ENCODE results near the gene PSEN2. TPM values are rescaled to one million over a fixed set of nuclear protein-coding genes. Genes with fewer than 3 reads are reported as not detected.

PSEN2 gene
- total and polyA plus RNA-seq, 2 donors (not counting 1 experiment from before 2014, with no cell fraction given): 15.8 to 26.0 TPM

DNA sequence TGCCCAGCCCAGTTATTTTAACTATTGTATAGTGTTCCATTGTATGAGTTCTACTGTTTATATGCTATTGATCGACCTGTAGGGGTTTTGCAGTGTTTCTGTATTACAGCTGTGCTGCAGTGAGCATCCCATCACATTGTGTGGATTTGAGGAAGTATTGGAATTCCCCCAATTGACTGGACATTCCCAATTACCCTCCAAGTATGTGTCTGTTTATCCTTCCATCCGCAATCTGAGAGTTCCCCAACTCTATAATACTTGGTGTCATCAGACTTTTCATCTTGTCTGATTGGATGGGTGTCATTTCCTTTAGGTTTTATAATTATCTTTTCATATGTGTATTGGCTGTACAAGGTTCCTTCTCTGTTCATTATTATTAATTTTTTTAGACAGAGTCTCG, 27.8 kb downstream of the PSEN2 start:
- Histone ChIP-seq H3K9me3 (ENCODE audit: control extremely low read depth in 1 of 3, control insufficient read depth in 2 of 3, insufficient read depth in 1 of 3, low read length in 2 of 3) (no peaks in the 10 kb centered on the region), H3K9ac (ENCODE audit: low read length) (no peak overlapping the region), H3K4me2 (replicated peaks; ENCODE audit: low read depth, low read length, poor library complexity, severe bottlenecking) (no peak overlapping the region), H2AFZ (ENCODE audit: insufficient read depth, low read depth, low read length, poor library complexity, severe bottlenecking) (no peak overlapping the region), H3K27ac (ENCODE audit: low read length in 2 of 2) (no peak overlapping the region), H3K36me3 (replicated peaks in 1 of 2; ENCODE audit: control extremely low read depth in 1 of 2, control insufficient read depth in 1 of 2, extremely low read depth in 1 of 2, insufficient read depth in 2 of 2, low read length in 1 of 2) (peaks cover 3 to 5% of the 10 kb centered on the region in 2 experiments), H3K4me3 (ENCODE audit: control extremely low read depth in 1 of 5, extremely low read depth in 1 of 5, insufficient read depth in 1 of 5, low read depth in 2 of 5, low read length in 4 of 5) (no peak overlapping the region), H3K4me1 (ENCODE audit: control insufficient read depth in 2 of 2, insufficient read depth in 2 of 2, low read length in 2 of 2) (no peaks in the 10 kb centered on the region), H3K27me3 (replicated peaks in 1 of 4; ENCODE audit: control extremely low read depth in 1 of 4, control insufficient read depth in 3 of 4, insufficient read depth in 4 of 4, low read length in 3 of 4) (no peaks in the 10 kb centered on the region), H4K20me1 (ENCODE audit: control insufficient read depth, insufficient read depth, low read length, poor library complexity, severe bottlenecking) (no peaks in the 10 kb centered on the region), H3K79me2 (ENCODE audit: control insufficient read depth, insufficient read depth, low read length) (no peaks in the 10 kb centered on the region)
- Mint-ChIP-seq H3K27me3 (no peaks in the 10 kb centered on the region), H3K4me1 (no peaks in the 10 kb centered on the region), H3K9me3 (ENCODE audit: insufficient read depth) (no peaks in the 10 kb centered on the region), H3K4me3 (no peak overlapping the region), H3K27ac (no peak overlapping the region)
- no peak for DNase-seq
- CTCF ChIA-PET: no interaction called here
- POLR2A ChIA-PET: no interaction called here
- ATAC-seq (ENCODE audit: low read depth): no peak
- 100% methylated on average over 1 of the region's 3 CpGs for WGBS (ENCODE audit: insufficient coverage)
- intact Hi-C loops (cut with micrococcal nuclease): no loop called here
- TF ChIP-seq, protein P1, sequence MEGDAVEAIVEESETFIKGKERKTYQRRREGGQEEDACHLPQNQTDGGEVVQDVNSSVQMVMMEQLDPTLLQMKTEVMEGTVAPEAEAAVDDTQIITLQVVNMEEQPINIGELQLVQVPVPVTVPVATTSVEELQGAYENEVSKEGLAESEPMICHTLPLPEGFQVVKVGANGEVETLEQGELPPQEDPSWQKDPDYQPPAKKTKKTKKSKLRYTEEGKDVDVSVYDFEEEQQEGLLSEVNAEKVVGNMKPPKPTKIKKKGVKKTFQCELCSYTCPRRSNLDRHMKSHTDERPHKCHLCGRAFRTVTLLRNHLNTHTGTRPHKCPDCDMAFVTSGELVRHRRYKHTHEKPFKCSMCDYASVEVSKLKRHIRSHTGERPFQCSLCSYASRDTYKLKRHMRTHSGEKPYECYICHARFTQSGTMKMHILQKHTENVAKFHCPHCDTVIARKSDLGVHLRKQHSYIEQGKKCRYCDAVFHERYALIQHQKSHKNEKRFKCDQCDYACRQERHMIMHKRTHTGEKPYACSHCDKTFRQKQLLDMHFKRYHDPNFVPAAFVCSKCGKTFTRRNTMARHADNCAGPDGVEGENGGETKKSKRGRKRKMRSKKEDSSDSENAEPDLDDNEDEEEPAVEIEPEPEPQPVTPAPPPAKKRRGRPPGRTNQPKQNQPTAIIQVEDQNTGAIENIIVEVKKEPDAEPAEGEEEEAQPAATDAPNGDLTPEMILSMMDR (IDR thresholded peaks at IDR 0.05): no peak
- no peak for TF ChIP-seq EZH2 (IDR thresholded peaks at IDR 0.05; ENCODE audit: borderline replicate concordance, insufficient read depth, low read depth, low read length, poor library complexity, severe bottlenecking)

DNA sequence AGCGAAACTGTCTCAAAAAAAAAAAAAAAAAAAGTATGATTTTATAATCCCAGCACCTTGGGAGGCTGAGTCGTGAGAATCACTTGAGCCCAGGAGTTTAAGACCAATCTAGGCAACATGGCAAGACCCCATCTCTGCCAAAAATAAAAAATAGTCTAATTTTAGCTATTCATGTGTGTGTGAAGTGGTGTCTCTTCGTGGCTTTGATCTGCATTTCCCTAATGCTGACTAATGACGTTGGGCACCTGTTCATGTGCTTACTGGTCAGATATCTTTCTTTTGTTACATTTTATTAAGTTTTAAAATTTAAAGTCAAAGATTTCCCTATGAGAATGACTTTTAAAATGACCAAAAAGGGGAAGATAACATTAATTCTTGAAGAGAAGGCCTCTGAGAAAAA, 31.0 kb downstream of the PSEN2 start:
- Histone ChIP-seq H3K9me3 (ENCODE audit: control extremely low read depth in 1 of 3, control insufficient read depth in 2 of 3, insufficient read depth in 1 of 3, low read length in 2 of 3) (no peaks in the 10 kb centered on the region), H3K9ac (ENCODE audit: low read length) (no peak overlapping the region), H3K79me2 (ENCODE audit: control insufficient read depth, insufficient read depth, low read length) (no peaks in the 10 kb centered on the region), H4K20me1 (ENCODE audit: control insufficient read depth, insufficient read depth, low read length, poor library complexity, severe bottlenecking) (no peaks in the 10 kb centered on the region), H3K4me2 (replicated peaks; ENCODE audit: low read depth, low read length, poor library complexity, severe bottlenecking) (no peak overlapping the region), H3K4me1 (ENCODE audit: control insufficient read depth in 2 of 2, insufficient read depth in 2 of 2, low read length in 2 of 2) (no peaks in the 10 kb centered on the region), H3K4me3 (ENCODE audit: control extremely low read depth in 1 of 5, extremely low read depth in 1 of 5, insufficient read depth in 1 of 5, low read depth in 2 of 5, low read length in 4 of 5) (no peak overlapping the region), H3K36me3 (replicated peaks in 1 of 2; ENCODE audit: control extremely low read depth in 1 of 2, control insufficient read depth in 1 of 2, extremely low read depth in 1 of 2, insufficient read depth in 2 of 2, low read length in 1 of 2) (peaks cover 0 to 3% of the 10 kb centered on the region in 2 experiments), H2AFZ (ENCODE audit: insufficient read depth, low read depth, low read length, poor library complexity, severe bottlenecking) (no peak overlapping the region), H3K27me3 (replicated peaks in 1 of 4; ENCODE audit: control extremely low read depth in 1 of 4, control insufficient read depth in 3 of 4, insufficient read depth in 4 of 4, low read length in 3 of 4) (no peaks in the 10 kb centered on the region), H3K27ac (ENCODE audit: low read length in 2 of 2) (no peak overlapping the region)
- DNase-seq (no peak), ATAC-seq (ENCODE audit: low read depth) (no peak)
- TF ChIP-seq, protein P1 (IDR thresholded peaks at IDR 0.05): no peak
- no peak for TF ChIP-seq EZH2 (IDR thresholded peaks at IDR 0.05; ENCODE audit: borderline replicate concordance, insufficient read depth, low read depth, low read length, poor library complexity, severe bottlenecking)
- H3K27me3 Mint-ChIP-seq: no peaks in the 10 kb centered on the region
- no CpG with 5 or more reads among the region's 4 CpGs for WGBS (ENCODE audit: insufficient coverage)
- H3K9me3 Mint-ChIP-seq (ENCODE audit: insufficient read depth): no peaks in the 10 kb centered on the region
- CTCF ChIA-PET: no interaction called here
- intact Hi-C loops (cut with micrococcal nuclease): no loop called here
- POLR2A ChIA-PET: no interaction called here
- no peak overlapping the region for H3K27ac Mint-ChIP-seq
- no peaks in the 10 kb centered on the region for H3K4me1 Mint-ChIP-seq
- H3K4me3 Mint-ChIP-seq: no peak overlapping the region

Measured in B cell (primary cell).